SJCRH30 (cell line): Measurements from ENCODE around the gene PTPRK. TPM values are rescaled to one million over a fixed set of nuclear protein-coding genes. Genes with fewer than 3 reads are reported as not detected.

ENCODE experiments used
- DNase-seq, 2 experiments: peaks; one replicate each; pipeline ENCODE4 v3.0.0-alpha.2; 2015 to 2020
- H3K27ac ChIP-seq: fragments of 250-450 bp; sonication (Bioruptor Pico); 2 replicates; pipeline ENCODE4 v1.5.1; 2020; ENCODE audit warnings: mild to moderate bottlenecking, moderate library complexity
- H3K27me3 ChIP-seq: fragments of 250-450 bp; sonication (Bioruptor Pico); 2 replicates; pipeline ENCODE4 v1.5.1; 2020; ENCODE audit warnings: mild to moderate bottlenecking, moderate library complexity
- H3K36me3 ChIP-seq: fragments of 250-450 bp; sonication (Bioruptor Pico); 2 replicates; pipeline ENCODE4 v1.5.1; 2020; ENCODE audit warnings: mild to moderate bottlenecking, moderate library complexity
- H3K4me1 ChIP-seq: fragments of 250-450 bp; sonication (Bioruptor Pico); 2 replicates; pipeline ENCODE4 v1.5.1; 2020; ENCODE audit warnings: mild to moderate bottlenecking, moderate library complexity
- H3K4me3 ChIP-seq: fragments of 250-450 bp; sonication (Bioruptor Pico); 2 replicates; pipeline ENCODE4 v1.5.1; 2020; ENCODE audit warnings: mild to moderate bottlenecking, moderate library complexity
- H3K9me3 ChIP-seq: fragments of 250-450 bp; sonication (Bioruptor Pico); replicated peaks from 2 replicates; pipeline ENCODE4 v1.5.1; 2020; ENCODE audit warnings: mild to moderate bottlenecking, moderate library complexity
- total RNA-seq: library from RNA; depleted of rRNA; stranded (reverse); fragments of >200 nt; shearing (Covaris generic); gene quantifications from 2 replicates; pipeline ENCODE4 v1.2.3, GENCODE V29; 2014

Gene PTPRK
- total RNA-seq, 1 experiment from 2014 or later, result 31.4 TPM

GRCh38 chr6:127952176-127952575 lies 568.2 kb downstream of the PTPRK start:
- Histone ChIP-seq H3K4me3 (no peak overlapping the region), H3K4me1 (peaks cover 10% of the 10 kb centered on the region), H3K27ac (no peak overlapping the region), H3K9me3 (no peaks in the 10 kb centered on the region), H3K36me3 (no peaks in the 10 kb centered on the region), H3K27me3 (no peaks in the 10 kb centered on the region)
- no peak for DNase-seq

- no peaks in the 10 kb centered on the region for H3K9me3 ChIP-seq
- no peak overlapping the region for H3K4me3 ChIP-seq
- H3K27ac ChIP-seq, result no peak overlapping the region
- no peak for DNase-seq
- H3K36me3 ChIP-seq, result no peaks in the 10 kb centered on the region
- peaks cover 10% of the 10 kb centered on the region for H3K4me1 ChIP-seq
- no peaks in the 10 kb centered on the region for H3K27me3 ChIP-seq
Measured at GRCh38 chr6:127951172-127951917, 569.1 kb downstream of the PTPRK start.

GRCh38 chr6:127950566-127951145 lies 569.7 kb downstream of the PTPRK start:
- Histone ChIP-seq H3K9me3 (no peaks in the 10 kb centered on the region), H3K4me3 (no peak overlapping the region), H3K36me3 (no peaks in the 10 kb centered on the region), H3K27me3 (no peaks in the 10 kb centered on the region), H3K4me1 (peaks cover 10% of the 10 kb centered on the region), H3K27ac (no peak overlapping the region)
- DNase-seq, result no peak

- peak; percentile 58 to 73 for DNase-seq
- H3K4me1 ChIP-seq, result peaks cover 10% of the 10 kb centered on the region
- H3K9me3 ChIP-seq, result no peaks in the 10 kb centered on the region
- H3K27me3 ChIP-seq, result no peaks in the 10 kb centered on the region
- H3K4me3 ChIP-seq, result 0 out of 2 replicates have a peak overlapping the region, but pooled peaks have one; percentile 8
- 0 out of 2 replicates have a peak overlapping the region, but pooled peaks have one; percentile 0 for H3K27ac ChIP-seq
- no peaks in the 10 kb centered on the region for H3K36me3 ChIP-seq
Measured at GRCh38 chr6:127949251-127949650, 571.1 kb downstream of the PTPRK start.

GRCh38 chr6:127946388-127946787 lies 574.0 kb downstream of the PTPRK start:
- Histone ChIP-seq H3K4me3 (no peak overlapping the region), H3K36me3 (no peaks in the 10 kb centered on the region), H3K27ac (no peak overlapping the region), H3K9me3 (no peaks in the 10 kb centered on the region), H3K4me1 (peaks cover 10% of the 10 kb centered on the region), H3K27me3 (no peaks in the 10 kb centered on the region)
- DNase-seq, result no peak

- Histone ChIP-seq H3K27ac (no peak overlapping the region), H3K4me3 (no peak overlapping the region), H3K4me1 (peaks cover 10% of the 10 kb centered on the region), H3K27me3 (no peaks in the 10 kb centered on the region), H3K9me3 (no peaks in the 10 kb centered on the region), H3K36me3 (no peaks in the 10 kb centered on the region)
- no peak for DNase-seq
Measured at GRCh38 chr6:127945434-127946097, 574.8 kb downstream of the PTPRK start.

GRCh38 chr6:127941228-127941627 lies 579.2 kb downstream of the PTPRK start:
- Histone ChIP-seq H3K27ac (no peak overlapping the region), H3K4me3 (no peak overlapping the region), H3K27me3 (no peaks in the 10 kb centered on the region), H3K36me3 (no peaks in the 10 kb centered on the region), H3K9me3 (no peaks in the 10 kb centered on the region), H3K4me1 (peaks cover 10% of the 10 kb centered on the region)
- DNase-seq, result no peak

GRCh38 chr6:127939442-127940066 lies 580.8 kb downstream of the PTPRK start:
- Histone ChIP-seq H3K36me3 (no peaks in the 10 kb centered on the region), H3K9me3 (no peaks in the 10 kb centered on the region), H3K4me3 (no peak overlapping the region), H3K27me3 (no peaks in the 10 kb centered on the region), H3K27ac (no peak overlapping the region), H3K4me1 (peaks cover 10% of the 10 kb centered on the region)
- no peak for DNase-seq

- Histone ChIP-seq H3K9me3 (no peaks in the 10 kb centered on the region), H3K36me3 (no peaks in the 10 kb centered on the region)
Measured at GRCh38 chr6:127938701-127939100, 581.7 kb downstream of the PTPRK start.

GRCh38 chr6:127937747-127938146 lies 582.7 kb downstream of the PTPRK start:
- Histone ChIP-seq H3K4me3 (no peak overlapping the region), H3K4me1 (peaks cover 10% of the 10 kb centered on the region), H3K27ac (no peak overlapping the region), H3K36me3 (no peaks in the 10 kb centered on the region), H3K9me3 (no peaks in the 10 kb centered on the region), H3K27me3 (no peaks in the 10 kb centered on the region)
- no peak for DNase-seq

More at GRCh38 chr6:127938701-127939100, 581.7 kb downstream of the PTPRK start:
- Histone ChIP-seq H3K27ac (no peak overlapping the region), H3K4me3 (no peak overlapping the region), H3K4me1 (peaks cover 10% of the 10 kb centered on the region), H3K27me3 (no peaks in the 10 kb centered on the region)
- peak in 1 of 2 experiments; percentile 12 for DNase-seq

- no peaks in the 10 kb centered on the region for H3K9me3 ChIP-seq
- no peak for DNase-seq
- no peaks in the 10 kb centered on the region for H3K27me3 ChIP-seq
- H3K4me1 ChIP-seq, result peaks cover 10% of the 10 kb centered on the region
- no peak overlapping the region for H3K27ac ChIP-seq
- no peaks in the 10 kb centered on the region for H3K36me3 ChIP-seq
- H3K4me3 ChIP-seq, result no peak overlapping the region
Measured at GRCh38 chr6:127937102-127937501, 583.3 kb downstream of the PTPRK start.

- Histone ChIP-seq H3K9me3 (no peaks in the 10 kb centered on the region; the same call in 1 of the 2 replicates), H3K4me3 (no peak overlapping the region), H3K4me1 (peaks cover 10% of the 10 kb centered on the region), H3K36me3 (no peaks in the 10 kb centered on the region), H3K27ac (no peak overlapping the region), H3K27me3 (no peaks in the 10 kb centered on the region)
- DNase-seq, result no peak
Measured at GRCh38 chr6:127934956-127935355, 585.4 kb downstream of the PTPRK start.

- Histone ChIP-seq H3K4me1 (peaks cover 5% of the 10 kb centered on the region), H3K36me3 (no peaks in the 10 kb centered on the region), H3K9me3 (no peaks in the 10 kb centered on the region; the same call in 1 of the 2 replicates), H3K27me3 (no peaks in the 10 kb centered on the region), H3K27ac (no peak overlapping the region), H3K4me3 (no peak overlapping the region)
- no peak for DNase-seq
Measured at GRCh38 chr6:127933852-127934840, 586.3 kb downstream of the PTPRK start.

- Histone ChIP-seq H3K27ac (no peak overlapping the region), H3K36me3 (no peaks in the 10 kb centered on the region), H3K4me3 (no peak overlapping the region), H3K27me3 (no peaks in the 10 kb centered on the region), H3K9me3 (no peaks in the 10 kb centered on the region; the same call in 1 of the 2 replicates), H3K4me1 (no peaks in the 10 kb centered on the region)
- DNase-seq, result no peak
Measured at GRCh38 chr6:127933137-127933536, 587.3 kb downstream of the PTPRK start.
